NB4 (cell line): ENCODE results near the gene RDH8.

Experiments used
- DNase-seq: peaks from one replicate; pipeline ENCODE4 v3.0.0; 2010; ENCODE audit warnings: low read depth
- H3K4me3 ChIP-seq: one replicate; pipeline ENCODE4 v1.5.1; 2011; ENCODE audit warnings: mild to moderate bottlenecking, low read depth, low read length, moderate library complexity
- MYC ChIP-seq: IDR thresholded peaks from 2 replicates; pipeline ENCODE4 v1.6.1; 2011; ENCODE audit warnings: low read depth, low read length
- POLR2A ChIP-seq: IDR thresholded peaks from 2 replicates; pipeline ENCODE4 v1.6.1; 2011; ENCODE audit warnings: mild to moderate bottlenecking; ENCODE audit not compliant: insufficient read length; ENCODE audit errors: extremely low read depth
- TF ChIP-seq, protein P1 (sequence below): IDR thresholded peaks from one replicate; pipeline ENCODE4 v1.5.1; 2012; ENCODE audit warnings: low read depth, low read length
- TF ChIP-seq, protein P2 (sequence below): IDR thresholded peaks from 2 replicates; pipeline ENCODE4 v1.6.1; 2011; ENCODE audit warnings: low read depth, low read length

Gene RDH8

DNA sequence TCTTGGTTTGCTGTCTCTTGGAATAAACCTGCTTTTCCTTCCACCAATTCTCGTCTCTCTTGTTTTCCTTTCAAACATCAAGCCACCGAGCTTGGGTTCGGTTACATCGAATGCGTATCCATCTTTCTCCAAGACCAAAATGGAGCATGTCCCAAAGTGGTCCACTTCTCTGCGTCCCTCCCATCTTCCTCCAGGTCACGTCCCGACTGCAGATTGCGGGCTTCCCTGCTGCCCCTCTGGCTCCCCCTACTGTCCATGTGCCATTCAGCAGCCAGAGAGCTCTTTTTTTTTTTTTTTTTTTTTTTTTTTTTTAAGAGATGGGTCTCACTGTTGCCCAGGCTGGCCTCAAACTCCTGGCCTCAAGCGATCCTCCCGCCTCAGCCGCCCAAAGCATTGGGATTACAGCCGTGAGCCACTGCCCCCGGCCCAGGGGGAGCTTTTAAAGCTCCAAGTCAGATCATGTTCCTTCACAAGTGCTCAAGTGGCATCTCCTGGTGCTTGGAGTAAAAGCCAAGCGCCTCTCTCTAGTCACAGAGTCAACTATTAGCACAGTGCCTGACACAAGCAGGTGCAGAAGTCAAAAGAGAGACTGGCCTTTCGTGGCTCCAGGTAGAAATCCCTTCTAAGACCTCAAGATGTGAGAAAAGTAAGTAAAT lies 13.0 kb upstream of the RDH8 start:
- no peak overlapping the region for H3K4me3 ChIP-seq
- peak; percentile 84 for DNase-seq
- TF ChIP-seq POLR2A (no peak), MYC (no peak)
- TF ChIP-seq, protein P1, sequence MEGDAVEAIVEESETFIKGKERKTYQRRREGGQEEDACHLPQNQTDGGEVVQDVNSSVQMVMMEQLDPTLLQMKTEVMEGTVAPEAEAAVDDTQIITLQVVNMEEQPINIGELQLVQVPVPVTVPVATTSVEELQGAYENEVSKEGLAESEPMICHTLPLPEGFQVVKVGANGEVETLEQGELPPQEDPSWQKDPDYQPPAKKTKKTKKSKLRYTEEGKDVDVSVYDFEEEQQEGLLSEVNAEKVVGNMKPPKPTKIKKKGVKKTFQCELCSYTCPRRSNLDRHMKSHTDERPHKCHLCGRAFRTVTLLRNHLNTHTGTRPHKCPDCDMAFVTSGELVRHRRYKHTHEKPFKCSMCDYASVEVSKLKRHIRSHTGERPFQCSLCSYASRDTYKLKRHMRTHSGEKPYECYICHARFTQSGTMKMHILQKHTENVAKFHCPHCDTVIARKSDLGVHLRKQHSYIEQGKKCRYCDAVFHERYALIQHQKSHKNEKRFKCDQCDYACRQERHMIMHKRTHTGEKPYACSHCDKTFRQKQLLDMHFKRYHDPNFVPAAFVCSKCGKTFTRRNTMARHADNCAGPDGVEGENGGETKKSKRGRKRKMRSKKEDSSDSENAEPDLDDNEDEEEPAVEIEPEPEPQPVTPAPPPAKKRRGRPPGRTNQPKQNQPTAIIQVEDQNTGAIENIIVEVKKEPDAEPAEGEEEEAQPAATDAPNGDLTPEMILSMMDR: peak; percentile 99
- TF ChIP-seq, protein P2, sequence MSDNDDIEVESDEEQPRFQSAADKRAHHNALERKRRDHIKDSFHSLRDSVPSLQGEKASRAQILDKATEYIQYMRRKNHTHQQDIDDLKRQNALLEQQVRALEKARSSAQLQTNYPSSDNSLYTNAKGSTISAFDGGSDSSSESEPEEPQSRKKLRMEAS: peak; percentile 53; the same call in 1 of the 2 replicates

DNA sequence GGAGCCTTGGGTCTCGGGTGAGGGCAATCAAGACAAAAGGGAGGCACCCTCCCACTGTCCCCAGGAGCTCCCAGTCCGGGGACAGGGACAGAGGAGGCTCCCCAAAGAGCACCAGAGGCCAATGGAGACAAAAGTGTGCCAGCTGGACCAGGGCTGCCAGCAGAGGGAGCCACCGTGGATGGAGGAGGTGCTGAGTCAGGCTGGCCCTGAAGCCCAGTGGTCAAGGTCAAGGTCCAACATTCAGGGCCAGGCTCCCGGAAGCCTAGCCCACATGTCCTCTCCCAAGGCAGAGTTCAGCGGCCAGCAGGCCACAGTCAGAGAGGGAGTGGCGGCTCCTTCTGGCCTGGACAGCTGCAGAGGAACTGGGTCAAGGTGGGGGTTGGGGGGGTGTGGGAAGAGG lies 11.4 kb upstream of the RDH8 start:
- TF ChIP-seq MYC: no peak
- TF ChIP-seq, protein P1: peak; percentile 86
- TF ChIP-seq, protein P2: no peak
- no peak overlapping the region for H3K4me3 ChIP-seq
- DNase-seq: peak; percentile 45

DNA sequence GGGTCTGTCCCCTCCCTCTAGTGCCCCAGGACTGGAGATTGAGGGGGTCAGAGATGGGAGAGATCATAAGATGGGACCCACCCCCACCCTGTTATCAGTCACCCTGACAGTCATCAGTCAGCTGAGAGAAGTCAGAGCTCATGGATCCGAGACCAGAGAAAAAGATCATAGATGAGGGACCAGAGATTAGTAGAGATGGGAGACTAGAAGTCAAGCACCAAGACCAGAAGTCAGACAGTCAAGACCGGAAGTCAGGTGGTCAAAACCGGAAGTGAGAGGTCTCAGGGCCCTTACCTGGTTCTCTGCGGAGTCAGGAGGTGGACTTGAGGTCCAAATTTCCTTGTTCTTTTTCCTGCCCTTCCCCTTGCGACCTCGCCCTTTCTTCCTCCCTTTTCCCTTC lies 10.0 kb upstream of the RDH8 start:
- TF ChIP-seq, protein P2: no peak
- TF ChIP-seq, protein P1: no peak
- TF ChIP-seq POLR2A: no peak
- TF ChIP-seq MYC: no peak
- H3K4me3 ChIP-seq: no peak overlapping the region
- no peak for DNase-seq

DNA sequence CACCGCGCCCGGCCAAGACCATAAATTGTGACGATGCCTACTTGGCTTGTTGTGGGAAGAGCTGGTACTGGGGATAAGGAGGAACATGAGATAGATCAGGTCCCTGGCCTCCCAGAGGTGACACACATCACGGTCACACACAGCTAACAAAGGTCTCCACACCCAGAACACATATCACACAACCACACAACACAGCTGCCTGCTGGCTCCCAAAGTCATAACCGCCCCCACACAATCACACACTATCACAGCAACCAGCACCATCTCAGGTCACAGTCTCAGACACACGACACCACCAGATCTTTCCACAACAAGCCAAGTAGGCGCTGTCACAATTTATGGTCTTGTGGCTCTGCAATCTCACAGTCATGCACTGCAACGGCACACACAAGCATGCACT lies 8.7 kb upstream of the RDH8 start:
- TF ChIP-seq MYC: no peak
- TF ChIP-seq, protein P1: no peak
- TF ChIP-seq POLR2A: no peak
- TF ChIP-seq, protein P2: no peak
- DNase-seq: no peak

DNA sequence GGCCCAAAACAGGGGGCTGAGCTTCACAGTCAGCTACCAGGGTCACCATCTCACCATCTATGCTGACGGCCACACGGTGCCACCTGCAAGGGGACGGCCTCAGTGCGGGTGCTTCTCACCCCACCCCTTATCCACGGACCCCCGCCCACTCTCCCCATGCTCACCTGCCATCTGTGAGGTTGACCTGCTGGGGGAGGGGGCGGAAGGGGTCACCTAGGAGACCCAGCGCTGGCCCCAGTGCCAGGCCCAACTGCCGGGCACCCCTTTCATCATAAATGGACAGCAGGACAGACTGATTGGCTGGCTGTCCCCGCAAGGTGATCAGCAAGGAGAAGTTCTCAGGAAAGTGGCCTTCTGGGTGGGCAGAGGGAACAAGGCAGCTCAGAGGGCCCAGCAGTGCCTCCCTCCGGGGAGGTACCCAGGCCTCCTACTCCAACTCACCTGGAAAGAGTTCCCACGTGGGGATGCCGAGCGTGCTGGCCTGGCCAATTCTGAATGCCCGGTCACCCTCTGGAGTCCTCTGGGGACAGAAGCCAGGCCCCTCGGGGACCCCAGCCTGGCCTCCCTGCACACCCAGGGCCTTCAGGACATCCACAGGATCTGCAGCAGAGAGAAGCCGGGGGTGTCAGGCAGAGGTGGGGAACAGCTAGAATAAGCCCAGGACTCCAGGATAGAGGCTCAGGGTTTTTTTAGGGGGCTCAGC lies 7.5 kb upstream of the RDH8 start:
- DNase-seq: no peak
- no peak overlapping the region for H3K4me3 ChIP-seq
- TF ChIP-seq, protein P2: no peak
- TF ChIP-seq MYC: no peak
- TF ChIP-seq, protein P1: no peak
- no peak for TF ChIP-seq POLR2A

More for the DNA sequence above, 8.7 kb upstream of the RDH8 start:
- H3K4me3 ChIP-seq: no peak overlapping the region
